GM12874 (cell line): ENCODE data around the gene TMEM236.

Experiments
- TF ChIP-seq, protein P1 (sequence below): IDR thresholded peaks from 2 replicates; pipeline ENCODE4 v1.5.1; 2011; ENCODE audit warnings: low read depth, mild to moderate bottlenecking, control low read depth, low read length, moderate library complexity; ENCODE audit not compliant: insufficient read depth

TMEM236 gene

DNA sequence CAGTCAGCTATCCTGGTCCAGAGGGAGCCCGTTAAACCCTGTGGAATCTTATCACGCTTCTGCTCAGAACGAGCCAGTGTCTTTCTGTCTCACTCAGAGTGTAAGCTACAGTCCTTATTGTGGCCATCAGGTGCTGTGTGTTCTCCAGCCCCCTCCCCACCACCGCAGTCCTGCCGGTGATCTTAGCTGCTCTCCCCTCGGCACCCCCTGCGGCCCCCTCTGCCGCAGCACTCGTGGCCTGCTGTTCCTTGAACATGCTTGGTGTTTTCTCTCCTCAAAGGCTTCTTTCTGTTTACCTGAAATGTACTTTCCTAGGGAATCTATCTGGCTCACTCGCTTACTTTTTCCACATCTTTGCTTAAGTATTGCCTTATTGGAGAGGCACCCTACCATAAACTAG is 38.2 kb upstream of the TMEM236 start:
- TF ChIP-seq, protein P1, sequence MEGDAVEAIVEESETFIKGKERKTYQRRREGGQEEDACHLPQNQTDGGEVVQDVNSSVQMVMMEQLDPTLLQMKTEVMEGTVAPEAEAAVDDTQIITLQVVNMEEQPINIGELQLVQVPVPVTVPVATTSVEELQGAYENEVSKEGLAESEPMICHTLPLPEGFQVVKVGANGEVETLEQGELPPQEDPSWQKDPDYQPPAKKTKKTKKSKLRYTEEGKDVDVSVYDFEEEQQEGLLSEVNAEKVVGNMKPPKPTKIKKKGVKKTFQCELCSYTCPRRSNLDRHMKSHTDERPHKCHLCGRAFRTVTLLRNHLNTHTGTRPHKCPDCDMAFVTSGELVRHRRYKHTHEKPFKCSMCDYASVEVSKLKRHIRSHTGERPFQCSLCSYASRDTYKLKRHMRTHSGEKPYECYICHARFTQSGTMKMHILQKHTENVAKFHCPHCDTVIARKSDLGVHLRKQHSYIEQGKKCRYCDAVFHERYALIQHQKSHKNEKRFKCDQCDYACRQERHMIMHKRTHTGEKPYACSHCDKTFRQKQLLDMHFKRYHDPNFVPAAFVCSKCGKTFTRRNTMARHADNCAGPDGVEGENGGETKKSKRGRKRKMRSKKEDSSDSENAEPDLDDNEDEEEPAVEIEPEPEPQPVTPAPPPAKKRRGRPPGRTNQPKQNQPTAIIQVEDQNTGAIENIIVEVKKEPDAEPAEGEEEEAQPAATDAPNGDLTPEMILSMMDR: no peak

DNA sequence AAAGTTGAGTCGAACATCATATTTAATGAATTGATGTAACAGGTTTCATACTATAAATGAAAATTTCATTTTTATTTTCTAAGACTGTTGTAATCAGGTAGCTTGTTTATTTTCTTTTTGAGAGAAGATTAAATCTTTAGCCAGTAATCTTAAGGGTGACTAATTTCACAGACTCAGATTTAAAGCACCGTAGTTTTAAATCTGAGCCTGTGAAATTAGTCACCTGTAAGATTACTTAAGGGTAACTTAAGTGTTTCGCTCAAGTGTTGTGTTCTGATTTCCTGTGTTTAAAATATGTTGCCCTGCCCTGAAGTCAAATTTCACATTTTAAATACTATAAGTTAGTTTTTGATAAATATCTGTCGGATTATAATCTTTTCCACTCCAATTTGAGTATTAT is 35.8 kb upstream of the TMEM236 start:
- TF ChIP-seq, protein P1: no peak

- TF ChIP-seq, protein P1: no peak
These were observed 26.3 kb upstream of the TMEM236 start for GRCh38 chr10:17725703-17726102.

- TF ChIP-seq, protein P1: no peak
These were observed 22.4 kb upstream of the TMEM236 start for GRCh38 chr10:17729630-17730029.

DNA sequence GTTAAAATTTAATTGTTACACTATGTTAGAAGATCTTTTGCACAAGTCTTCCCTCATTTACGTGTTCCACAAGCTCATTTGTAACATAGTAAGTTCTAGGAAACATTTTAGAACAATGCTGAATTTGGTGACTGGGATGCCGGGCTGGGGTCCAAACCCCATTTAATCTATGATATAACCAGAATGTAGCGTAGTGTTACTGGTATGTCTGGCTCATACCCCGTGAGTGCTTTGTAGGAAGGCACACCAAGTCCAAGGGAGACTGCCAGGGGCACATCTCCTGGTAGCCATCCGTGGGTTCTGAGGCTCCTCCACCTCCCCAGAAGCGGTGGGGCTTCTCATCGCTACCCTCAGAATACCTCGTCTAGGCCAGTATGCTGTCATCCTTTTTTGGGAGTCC is 21.3 kb upstream of the TMEM236 start:
- TF ChIP-seq, protein P1: no peak

- TF ChIP-seq, protein P1: no peak
These were observed 20.5 kb upstream of the TMEM236 start for GRCh38 chr10:17731331-17732020.

DNA sequence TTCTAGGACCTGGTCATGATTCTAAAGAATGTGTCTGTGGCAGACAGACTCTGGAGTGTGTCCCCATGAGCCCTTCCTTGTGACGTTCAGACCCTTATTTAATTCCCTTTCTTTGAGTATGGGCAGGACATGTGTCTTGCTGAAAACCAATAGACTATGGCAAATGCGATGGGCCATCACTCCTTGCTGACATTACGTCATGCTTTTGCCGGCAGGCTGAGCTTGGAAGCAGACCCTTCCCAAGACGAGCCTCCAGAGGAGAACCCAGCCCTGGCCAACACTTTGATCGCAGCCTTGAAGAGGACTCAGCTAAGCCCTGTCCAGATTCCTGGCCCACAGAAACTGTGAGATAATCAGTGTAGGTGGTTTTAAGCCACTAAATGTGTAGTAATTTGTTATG is 18.4 kb upstream of the TMEM236 start:
- TF ChIP-seq, protein P1: no peak
